GM12891 (cell line): ENCODE measurements around the gene FAM50B.

Source experiments
- DNase-seq: peaks from one replicate; pipeline ENCODE4 v3.0.0; 2011; ENCODE audit warnings: low spot score; ENCODE audit not compliant: insufficient read length
- FAIRE-seq: peaks from 2 replicates; lab custom pipeline; 2011; peaks lifted over from hg19 to GRCh38; lab: Jason Lieb, UNC
- PAX5 ChIP-seq: IDR thresholded peaks from 2 replicates; pipeline ENCODE4 v1.6.1; 2011; ENCODE audit warnings: low read length, moderate library complexity, mild to moderate bottlenecking; ENCODE audit not compliant: insufficient read depth, severe bottlenecking
- POLR2A ChIP-seq: IDR thresholded peaks from 2 replicates; pipeline ENCODE4 v1.6.1; 2011; ENCODE audit warnings: low read depth, low read length, control low read depth
- POLR2AphosphoS5 ChIP-seq: IDR thresholded peaks from 2 replicates; pipeline ENCODE4 v1.6.1; 2011; ENCODE audit warnings: low read depth, low read length, control low read depth
- POU2F2 ChIP-seq: IDR thresholded peaks from 2 replicates; pipeline ENCODE4 v1.6.1; 2011; ENCODE audit warnings: low read depth, mild to moderate bottlenecking, control low read depth, low read length, moderate library complexity
- SPI1 ChIP-seq: IDR thresholded peaks from 2 replicates; pipeline ENCODE4 v1.6.1; 2011; ENCODE audit warnings: low read depth, low read length, control low read depth
- TAF1 ChIP-seq: IDR thresholded peaks from 2 replicates; pipeline ENCODE4 v1.6.1; 2011; ENCODE audit warnings: low read depth, low read length, control low read depth

The FAM50B gene

DNA sequence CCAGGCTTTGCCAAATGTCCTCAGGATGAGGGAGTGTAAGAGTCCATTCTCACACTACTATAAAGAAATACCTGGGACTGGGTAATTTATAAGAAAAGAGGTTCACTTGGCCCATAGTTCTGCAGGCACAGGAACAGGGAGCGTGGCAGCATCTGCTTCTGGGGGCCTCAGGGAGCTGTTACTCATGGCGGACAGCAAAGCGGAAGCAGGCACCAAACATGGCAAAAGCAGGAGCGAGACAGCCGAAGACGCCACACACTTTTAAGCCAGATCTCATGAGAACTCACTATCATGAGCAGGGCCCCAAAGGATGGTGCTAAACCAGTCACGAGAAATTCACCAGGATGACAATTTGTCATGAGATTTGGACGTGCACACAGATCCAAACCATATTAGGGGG lies 22.8 kb downstream of the FAM50B start:
- TF ChIP-seq POU2F2 = no peak
- TF ChIP-seq POLR2AphosphoS5 = no peak
- DNase-seq (no peak), FAIRE-seq (no peak)

DNA sequence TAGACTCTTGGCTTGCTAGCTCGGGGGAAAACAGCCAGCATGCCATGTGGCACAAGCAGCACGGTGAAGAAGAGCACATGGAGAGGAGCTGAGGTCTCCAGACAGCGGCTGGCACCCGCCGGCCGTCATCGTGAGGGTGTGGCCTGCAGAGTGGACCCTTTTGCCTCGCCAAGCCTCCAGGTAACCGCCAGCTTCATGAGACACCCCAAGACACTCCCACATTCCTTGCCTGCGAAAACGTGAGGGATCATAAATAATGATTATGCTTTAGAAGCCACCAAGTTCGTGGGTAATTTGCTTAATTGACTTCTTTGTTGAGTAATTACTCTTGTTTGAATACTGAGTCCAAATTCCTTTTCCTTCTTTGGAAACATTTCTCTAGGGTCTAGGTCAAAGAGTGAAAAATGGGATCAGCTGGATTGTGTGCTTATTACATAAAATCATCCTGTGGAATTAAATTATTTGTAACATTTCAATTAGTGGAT lies 23.2 kb downstream of the FAM50B start:
- DNase-seq = no peak
- no peak for FAIRE-seq
- TF ChIP-seq POU2F2 = no peak
- TF ChIP-seq POLR2A = no peak
- TF ChIP-seq TAF1 = no peak
- TF ChIP-seq POLR2AphosphoS5 = no peak
- no peak for TF ChIP-seq PAX5
- no peak for TF ChIP-seq SPI1

DNA sequence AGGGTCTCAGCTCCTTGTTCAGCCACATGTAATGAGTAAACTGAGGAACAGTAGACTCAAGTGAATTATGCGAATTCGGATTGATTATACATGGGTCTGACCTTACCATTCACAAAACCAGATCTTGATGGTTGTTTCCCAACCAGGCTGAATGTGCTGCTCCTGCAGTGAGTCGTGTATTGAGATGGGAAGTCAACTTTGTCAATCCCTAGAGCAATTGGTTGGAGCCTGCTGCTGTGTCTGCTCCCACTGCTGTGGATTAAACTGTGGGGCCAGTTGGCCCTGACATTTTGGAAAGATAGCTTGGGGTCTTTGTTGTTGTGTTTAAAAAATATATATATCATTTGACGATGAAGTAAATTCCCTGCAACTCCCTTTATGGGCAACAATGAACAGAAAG lies 23.9 kb downstream of the FAM50B start:
- TF ChIP-seq SPI1 (no peak), PAX5 (no peak), POLR2A (no peak), TAF1 (no peak), POU2F2 (no peak), POLR2AphosphoS5 (no peak)
- DNase-seq = no peak
- FAIRE-seq = no peak

DNA sequence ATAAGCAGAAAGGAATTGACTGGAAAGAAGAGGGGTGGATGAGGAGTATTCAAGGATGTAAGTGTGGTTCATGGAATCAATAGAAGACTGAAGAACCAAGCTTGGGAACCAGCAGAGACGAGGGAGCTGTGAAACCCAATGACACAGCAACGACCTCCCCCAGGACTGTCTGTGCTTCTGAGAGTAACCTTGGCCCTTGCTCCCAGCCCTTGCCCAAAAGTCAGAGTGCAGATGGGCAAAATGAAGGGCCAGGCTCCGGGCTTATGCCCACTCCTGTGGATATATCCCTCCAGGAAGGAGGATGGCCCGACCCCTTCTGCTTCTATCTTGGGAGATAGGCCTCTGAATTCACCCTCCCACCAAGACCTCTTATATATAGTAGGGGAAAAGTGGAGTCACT lies 24.9 kb downstream of the FAM50B start:
- DNase-seq = no peak
- no peak for TF ChIP-seq PAX5
- TF ChIP-seq SPI1 = no peak
- TF ChIP-seq POLR2A = no peak
- no peak for TF ChIP-seq POU2F2
- no peak for TF ChIP-seq POLR2AphosphoS5
- TF ChIP-seq TAF1 = no peak
- FAIRE-seq = no peak

DNA sequence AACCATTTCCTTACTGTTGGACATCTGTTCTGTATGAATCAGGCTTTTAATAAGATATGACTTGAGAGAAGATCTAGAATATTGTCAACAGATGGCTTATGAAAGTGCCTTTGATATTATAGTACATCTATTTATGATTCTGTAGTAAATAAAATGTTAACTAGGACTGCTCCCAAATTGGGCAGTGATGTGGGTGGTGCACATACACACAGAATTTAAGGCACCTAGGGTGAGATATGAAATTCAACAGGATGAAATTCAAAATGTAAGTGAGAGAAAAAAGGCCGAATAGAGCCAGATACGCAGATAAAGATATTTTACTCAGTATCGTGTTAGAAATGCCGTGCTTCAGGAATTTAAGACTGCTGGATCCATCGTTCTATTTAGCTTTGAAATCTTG lies 26.3 kb downstream of the FAM50B start:
- TF ChIP-seq POU2F2 = no peak
- TF ChIP-seq PAX5 = no peak
- no peak for TF ChIP-seq SPI1
- TF ChIP-seq POLR2AphosphoS5 = no peak
- no peak for TF ChIP-seq TAF1
- TF ChIP-seq POLR2A = no peak
- FAIRE-seq = no peak
- DNase-seq = no peak

DNA sequence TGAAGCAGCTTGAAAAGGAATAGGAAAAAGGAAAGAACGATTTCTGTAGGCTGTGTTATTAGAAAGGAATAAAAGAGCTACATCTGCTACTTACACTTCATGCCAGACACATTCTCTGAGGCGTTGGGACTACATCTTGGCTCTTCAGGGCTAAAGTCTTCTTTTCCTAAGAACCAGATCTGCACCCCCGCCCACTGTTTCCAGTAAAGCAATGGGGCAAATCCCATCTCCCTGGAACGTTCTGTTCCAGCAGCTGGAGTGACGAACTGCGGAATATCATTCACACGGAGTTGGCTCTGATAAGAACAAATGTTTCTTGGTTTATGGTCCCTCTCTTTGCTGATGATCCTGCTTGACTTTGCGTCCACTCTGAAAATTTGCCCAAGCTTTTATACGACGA lies 26.9 kb downstream of the FAM50B start:
- DNase-seq = no peak
- TF ChIP-seq PAX5 = no peak
- TF ChIP-seq TAF1 = no peak
- TF ChIP-seq SPI1 = no peak
- no peak for TF ChIP-seq POLR2AphosphoS5
- TF ChIP-seq POLR2A = no peak
- no peak for TF ChIP-seq POU2F2
- no peak for FAIRE-seq

DNA sequence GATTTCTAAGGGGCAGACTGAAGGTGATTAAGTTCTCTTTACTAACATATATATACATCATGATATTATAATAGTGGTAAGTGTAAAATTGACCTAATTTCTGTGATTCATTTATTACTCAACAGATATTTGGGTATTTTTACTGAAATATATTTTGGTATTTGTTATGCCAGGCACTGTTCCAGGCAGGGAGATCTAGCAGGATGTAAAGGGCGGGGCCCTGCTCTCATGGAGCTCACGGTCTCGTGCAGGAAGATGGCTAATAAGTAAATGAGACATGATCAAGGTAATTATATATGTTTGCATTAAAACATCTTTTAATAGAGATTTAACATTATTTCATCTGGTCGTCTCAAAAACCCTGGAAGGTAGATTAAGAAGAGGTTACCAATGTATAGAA lies 27.7 kb downstream of the FAM50B start:
- FAIRE-seq (no peak), DNase-seq (no peak)
- TF ChIP-seq POU2F2 (no peak), TAF1 (no peak), POLR2A (no peak), POLR2AphosphoS5 (no peak), SPI1 (no peak), PAX5 (no peak)

DNA sequence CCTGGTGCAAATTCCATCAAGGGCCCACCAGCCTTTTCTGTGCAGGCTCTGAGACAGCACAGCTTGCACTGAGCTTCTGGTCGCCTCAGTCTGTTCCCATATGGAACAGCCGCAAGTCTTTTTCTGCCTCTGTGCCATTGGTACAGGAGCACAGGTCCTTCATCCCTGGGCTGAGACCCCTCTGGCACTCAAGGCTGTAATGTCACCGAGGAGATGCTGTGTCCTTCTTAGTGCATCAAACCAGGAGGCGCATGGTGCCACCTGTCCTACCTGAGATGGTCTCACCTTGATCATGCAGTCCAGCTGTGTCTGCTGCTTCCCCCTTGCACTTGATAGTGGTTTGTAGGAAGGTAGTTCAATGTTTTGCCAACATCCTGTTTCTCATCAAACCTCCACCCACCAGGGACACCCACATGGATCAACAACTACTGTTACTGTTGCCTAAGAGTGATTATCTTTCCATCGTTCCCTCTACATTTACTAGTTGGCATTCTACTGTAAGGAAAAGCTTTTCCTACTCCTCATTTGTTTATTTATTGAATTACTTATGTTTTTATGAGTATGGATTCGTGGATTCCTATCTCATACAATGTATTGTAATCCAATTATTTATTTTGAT lies 29.0 kb downstream of the FAM50B start:
- TF ChIP-seq POLR2AphosphoS5 = no peak
- TF ChIP-seq SPI1 = no peak
- TF ChIP-seq PAX5 = no peak
- no peak for TF ChIP-seq POU2F2
- TF ChIP-seq POLR2A = no peak
- no peak for TF ChIP-seq TAF1
- FAIRE-seq (no peak), DNase-seq (no peak)

DNA sequence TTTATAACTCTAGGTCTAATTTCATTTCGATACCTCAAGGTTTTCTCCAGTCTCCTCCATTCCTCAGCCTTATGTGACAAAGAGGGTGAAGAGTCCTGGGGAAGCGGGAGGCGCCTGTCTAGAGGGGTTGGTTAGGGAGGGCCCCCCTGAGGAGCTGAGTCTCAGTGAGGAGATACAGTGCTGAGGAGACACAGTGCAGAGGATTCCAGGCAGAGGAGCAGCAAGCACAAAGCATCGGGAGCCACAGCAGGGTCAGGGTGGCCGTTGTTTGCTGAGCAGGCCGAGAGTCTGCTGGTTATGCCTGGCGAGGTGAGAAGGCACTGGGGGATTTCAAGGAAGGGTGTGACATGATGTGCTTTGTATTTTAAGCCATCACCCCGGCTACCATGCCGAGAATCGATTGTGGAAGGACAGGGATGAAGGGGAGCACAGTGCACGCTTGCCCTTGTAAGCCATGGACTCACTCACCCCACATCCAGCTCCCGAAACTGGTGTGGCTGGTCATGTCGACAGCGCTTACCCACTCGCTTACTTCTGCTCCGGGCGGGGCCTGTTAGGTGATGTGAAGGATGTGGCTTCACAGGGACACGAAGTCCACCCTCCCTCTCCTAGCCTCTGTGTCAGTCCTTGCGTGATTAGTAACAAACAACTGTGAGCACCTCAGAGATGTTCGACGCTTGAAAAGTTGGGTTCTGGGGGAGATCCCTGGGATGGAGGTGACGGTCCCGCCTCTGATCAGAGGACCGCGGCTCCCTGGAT lies 30.2 kb downstream of the FAM50B start:
- FAIRE-seq (no peak), DNase-seq (no peak)
- TF ChIP-seq POU2F2 (no peak), PAX5 (no peak), SPI1 (no peak), TAF1 (no peak), POLR2AphosphoS5 (no peak), POLR2A (no peak)

DNA sequence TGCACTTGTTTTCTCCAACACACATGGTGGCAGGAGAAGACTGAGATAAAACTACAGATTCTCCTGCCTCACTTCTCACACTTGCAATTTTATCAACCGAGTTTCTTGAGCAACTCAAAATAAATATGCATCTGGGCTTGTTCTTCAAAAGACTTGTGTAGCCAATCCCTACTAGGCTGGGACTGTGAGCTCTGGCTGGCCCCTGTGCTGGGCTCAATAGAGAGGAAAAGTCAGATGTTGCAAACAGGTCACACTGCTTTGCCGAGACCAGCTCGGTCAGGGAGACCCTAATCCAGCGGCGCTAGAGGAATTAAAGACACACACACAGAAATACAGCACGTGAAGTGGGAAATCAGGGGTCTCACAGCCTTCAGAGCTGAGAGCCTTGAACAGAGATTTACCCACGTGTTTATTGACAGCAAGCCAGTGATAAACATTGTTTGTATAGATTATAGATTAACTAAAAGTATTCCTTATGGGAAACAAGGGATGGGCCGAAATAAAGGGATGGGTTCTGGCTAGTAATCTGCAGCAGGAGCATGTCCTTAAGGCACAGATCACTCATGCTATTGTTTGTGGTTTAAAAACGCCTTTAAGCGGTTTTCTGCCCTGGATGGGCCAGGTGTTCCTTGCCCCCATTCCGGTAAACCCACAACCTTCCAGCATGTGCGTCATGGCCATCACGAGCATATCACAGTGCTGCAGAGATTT lies 32.7 kb downstream of the FAM50B start:
- TF ChIP-seq POLR2AphosphoS5 (no peak), TAF1 (no peak), SPI1 (no peak), PAX5 (no peak), POLR2A (no peak)
- FAIRE-seq (no peak), DNase-seq (no peak)
